GM12873 (cell line): ENCODE data around the gene ULK1.

ENCODE experiments used
- TF ChIP-seq, protein P1 (sequence below): IDR thresholded peaks from 2 replicates; pipeline ENCODE4 v1.5.1; 2012; ENCODE audit warnings: low read depth, mild to moderate bottlenecking, moderate library complexity, low read length, control low read depth; ENCODE audit not compliant: insufficient read depth; ENCODE audit errors: missing control alignments

ULK1 gene

GRCh38 chr12:131893605-131894312 lies 663 bp upstream of the ULK1 start:
- TF ChIP-seq, protein P1, sequence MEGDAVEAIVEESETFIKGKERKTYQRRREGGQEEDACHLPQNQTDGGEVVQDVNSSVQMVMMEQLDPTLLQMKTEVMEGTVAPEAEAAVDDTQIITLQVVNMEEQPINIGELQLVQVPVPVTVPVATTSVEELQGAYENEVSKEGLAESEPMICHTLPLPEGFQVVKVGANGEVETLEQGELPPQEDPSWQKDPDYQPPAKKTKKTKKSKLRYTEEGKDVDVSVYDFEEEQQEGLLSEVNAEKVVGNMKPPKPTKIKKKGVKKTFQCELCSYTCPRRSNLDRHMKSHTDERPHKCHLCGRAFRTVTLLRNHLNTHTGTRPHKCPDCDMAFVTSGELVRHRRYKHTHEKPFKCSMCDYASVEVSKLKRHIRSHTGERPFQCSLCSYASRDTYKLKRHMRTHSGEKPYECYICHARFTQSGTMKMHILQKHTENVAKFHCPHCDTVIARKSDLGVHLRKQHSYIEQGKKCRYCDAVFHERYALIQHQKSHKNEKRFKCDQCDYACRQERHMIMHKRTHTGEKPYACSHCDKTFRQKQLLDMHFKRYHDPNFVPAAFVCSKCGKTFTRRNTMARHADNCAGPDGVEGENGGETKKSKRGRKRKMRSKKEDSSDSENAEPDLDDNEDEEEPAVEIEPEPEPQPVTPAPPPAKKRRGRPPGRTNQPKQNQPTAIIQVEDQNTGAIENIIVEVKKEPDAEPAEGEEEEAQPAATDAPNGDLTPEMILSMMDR = no peak

DNA sequence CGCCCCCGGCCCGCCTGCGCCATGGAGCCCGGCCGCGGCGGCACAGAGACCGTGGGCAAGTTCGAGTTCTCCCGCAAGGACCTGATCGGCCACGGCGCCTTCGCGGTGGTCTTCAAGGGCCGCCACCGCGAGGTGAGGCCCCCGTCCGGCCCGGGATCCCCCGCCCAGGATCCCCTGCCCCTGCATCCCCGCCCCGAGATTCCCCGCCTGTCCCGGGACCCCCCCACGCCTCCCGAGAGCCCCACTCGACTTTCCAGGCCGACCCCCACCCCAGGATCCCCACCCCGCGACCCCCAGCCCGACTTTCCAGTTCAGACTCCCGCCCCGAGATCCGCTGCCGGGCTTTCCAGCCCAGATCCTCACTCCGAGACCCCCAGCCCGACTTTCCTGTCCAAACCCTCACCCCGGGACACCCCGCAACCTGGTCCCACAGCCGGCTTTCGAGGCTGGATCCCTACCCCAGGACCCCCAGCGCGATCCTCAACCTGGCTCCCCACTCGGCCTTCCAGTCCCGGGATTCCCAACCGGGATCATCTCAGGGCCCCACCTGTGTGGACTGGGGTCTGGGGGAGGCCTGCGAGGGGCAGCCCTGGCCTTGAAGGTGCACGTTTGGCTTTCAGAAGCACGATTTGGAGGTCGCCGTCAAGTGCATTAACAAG lies 688 bp downstream of the ULK1 start:
- TF ChIP-seq, protein P1 = no peak

DNA sequence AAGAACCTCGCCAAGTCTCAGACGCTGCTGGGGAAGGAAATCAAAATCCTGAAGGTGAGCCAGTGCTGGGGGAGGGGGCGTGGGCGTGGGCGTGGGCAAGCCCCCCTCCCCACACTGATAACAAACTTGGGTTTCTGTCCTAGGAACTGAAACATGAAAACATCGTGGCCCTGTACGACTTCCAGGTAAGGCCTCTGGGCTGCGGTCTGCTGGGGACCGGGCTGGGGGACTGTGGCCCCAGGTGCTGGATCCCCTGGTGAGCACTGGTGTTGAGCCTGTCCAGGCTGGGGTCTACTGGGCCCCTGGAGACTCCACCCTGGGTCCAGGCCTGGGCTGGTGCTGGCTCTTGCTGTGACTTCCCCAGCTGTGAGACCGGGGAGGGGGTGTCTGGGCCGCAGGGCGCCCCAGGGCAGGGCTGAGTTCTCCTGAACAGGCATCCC lies 1.2 kb downstream of the ULK1 start:
- TF ChIP-seq, protein P1 = no peak

- TF ChIP-seq, protein P1 = no peak
Observed at GRCh38 chr12:131896080-131896810, 1.8 kb downstream of the ULK1 start.

- TF ChIP-seq, protein P1 = no peak
Observed at GRCh38 chr12:131896811-131897270, 2.4 kb downstream of the ULK1 start.

GRCh38 chr12:131897276-131897675 lies 2.9 kb downstream of the ULK1 start:
- TF ChIP-seq, protein P1 = no peak

DNA sequence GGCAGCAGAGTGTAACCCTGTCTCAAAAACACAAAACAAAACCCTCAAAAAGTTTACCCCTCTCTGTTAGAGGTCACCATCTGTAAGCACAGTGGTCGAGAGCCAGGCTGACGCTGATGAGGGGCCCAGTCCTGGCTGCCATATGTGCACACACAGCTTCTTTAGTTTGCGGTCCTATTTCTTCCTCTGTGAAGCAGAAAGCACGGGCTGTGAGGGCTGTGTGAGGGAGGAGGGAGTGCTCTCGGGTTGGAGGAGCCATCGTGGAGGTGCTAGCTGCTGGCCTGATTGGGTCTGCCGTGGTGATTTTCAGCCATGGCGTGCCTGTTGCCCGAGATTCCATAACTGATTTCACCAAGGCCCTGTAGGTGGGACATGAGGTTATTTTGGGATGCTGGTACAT lies 3.5 kb downstream of the ULK1 start:
- TF ChIP-seq, protein P1 = no peak
